Naive thymus-derived CD4-positive, alpha-beta T cell (primary cell): ENCODE data around the gene IL21R. TPM values are rescaled to one million over a fixed set of nuclear protein-coding genes. Genes with fewer than 3 reads are reported as not detected.
A peak's percentile ranks its signal among the peaks of the same experiment; 100 is the strongest.

Experiments used
- ATAC-seq: fragments of 150-1000 bp; cut with Tn5 transposase; 2 replicates; pipeline ENCODE4 v1.10.0; 2021; ENCODE audit warnings: mild to moderate bottlenecking, moderate library complexity
- CTCF ChIA-PET: fragments of 350-600 bp; sonication (Branson Sonifier 250); formaldehyde crosslinking; loops from one replicate; lab custom pipeline; 2021; ENCODE audit warnings: antibody characterized with exemption; lab: Charles Lee
- POLR2A ChIA-PET: fragments of 350-600 bp; sonication (Branson Sonifier 250); formaldehyde crosslinking; loops from one replicate; lab custom pipeline; 2021; ENCODE audit warnings: antibody characterized with exemption, inconsistent platforms; lab: Charles Lee
- DNase-seq, 9 donors: peaks; one replicate each; pipeline versions ENCODE4 v3.0.0 to v3.0.0-alpha.2; 2020 to 2022; ENCODE audit warnings: mixed read lengths in 1 of 9
- H3K27ac ChIP-seq: one replicate; pipeline ENCODE4 v1.7.0; 2013; ENCODE audit warnings: mild to moderate bottlenecking, low read depth, low read length, moderate library complexity
- H3K27me3 ChIP-seq, 2 donors: one replicate each; pipeline ENCODE4 v1.7.0; 2013; ENCODE audit warnings: low read length in 2 of 2, mild to moderate bottlenecking in 2 of 2, moderate library complexity in 2 of 2; ENCODE audit not compliant: control insufficient read depth in 2 of 2, insufficient read depth in 2 of 2
- H3K36me3 ChIP-seq, 3 experiments: 1 replicate in 2 of 3; 2 replicates in 1 of 3; pipeline ENCODE4 v1.7.0; 2013; ENCODE audit warnings: low read length in 3 of 3, mild to moderate bottlenecking in 3 of 3, moderate library complexity in 1 of 3; ENCODE audit not compliant: insufficient read depth in 3 of 3, control insufficient read depth in 2 of 3
- H3K4me1 ChIP-seq, 2 donors: one replicate each; pipeline ENCODE4 v1.7.0; 2013; ENCODE audit warnings: low read length in 2 of 2, mild to moderate bottlenecking in 2 of 2, moderate library complexity in 1 of 2; ENCODE audit not compliant: control insufficient read depth in 2 of 2, insufficient read depth in 2 of 2
- H3K4me3 ChIP-seq: 2 replicates; pipeline ENCODE4 v1.7.0; 2013; ENCODE audit warnings: mild to moderate bottlenecking, low read length
- H3K9me3 ChIP-seq, 3 experiments: 1 replicate in 2 of 3; 2 replicates in 1 of 3; pipeline ENCODE4 v1.7.0; 2013; ENCODE audit warnings: low read length in 3 of 3; ENCODE audit not compliant: control insufficient read depth in 2 of 3
- H3K27ac Mint-ChIP-seq, 9 donors: one replicate each; pipeline ENCODE4 v1.8.0; 2020 to 2022; ENCODE audit warnings: mixed read lengths in 9 of 9, mild to moderate bottlenecking in 8 of 9, moderate library complexity in 5 of 9, inconsistent platforms in 2 of 9
- H3K27me3 Mint-ChIP-seq, 5 donors: one replicate each; pipeline ENCODE4 v1.8.0; 2021 to 2022; ENCODE audit warnings: mixed read lengths in 5 of 5, mild to moderate bottlenecking in 1 of 5
- H3K36me3 Mint-ChIP-seq, 5 donors: one replicate each; pipeline ENCODE4 v1.8.0; 2020 to 2022; ENCODE audit warnings: mixed read lengths in 5 of 5, mild to moderate bottlenecking in 3 of 5, inconsistent platforms in 1 of 5
- H3K4me1 Mint-ChIP-seq, 7 donors: one replicate each; pipeline ENCODE4 v1.8.0; 2020 to 2022; ENCODE audit warnings: mixed read lengths in 7 of 7, mild to moderate bottlenecking in 3 of 7, inconsistent platforms in 1 of 7
- H3K4me3 Mint-ChIP-seq, 10 donors: one replicate each; pipeline ENCODE4 v1.8.0; 2020 to 2022; ENCODE audit warnings: mild to moderate bottlenecking in 10 of 10, mixed read lengths in 10 of 10, moderate library complexity in 6 of 10, inconsistent platforms in 2 of 10
- H3K9me3 Mint-ChIP-seq, 11 donors: one replicate each; pipeline ENCODE4 v1.8.0; 2020 to 2022; ENCODE audit warnings: mixed read lengths in 11 of 11, mild to moderate bottlenecking in 4 of 11, inconsistent platforms in 1 of 11, moderate library complexity in 1 of 11
- intact Hi-C, 2 donors: fragments of 100-400 bp; cut with micrococcal nuclease; formaldehyde crosslinking; loops; one replicate each; pipeline ENCODE4 v1.15.1; 2023
- polyA plus RNA-seq, 2 donors: library from polyadenylated mRNA; unstranded; fragments of 300-500 nt; fragmentation: Illumina TruSeq; gene quantifications; one replicate each; pipeline ENCODE4 v1.2.3, GENCODE V29; 2021
- total RNA-seq, 6 experiments: library from RNA in 5 of 6; stranded (reverse) in 5 of 6; gene quantifications; 1 replicate in 5 of 6; 2 replicates in 1 of 6; pipeline ENCODE4 v1.2.3 and lab custom pipeline; 2021 to 2026

The IL21R gene
- total and polyA plus RNA-seq, 7 experiments from 2014 or later = 24.6 to 52.1 (median 37.1) TPM

DNA sequence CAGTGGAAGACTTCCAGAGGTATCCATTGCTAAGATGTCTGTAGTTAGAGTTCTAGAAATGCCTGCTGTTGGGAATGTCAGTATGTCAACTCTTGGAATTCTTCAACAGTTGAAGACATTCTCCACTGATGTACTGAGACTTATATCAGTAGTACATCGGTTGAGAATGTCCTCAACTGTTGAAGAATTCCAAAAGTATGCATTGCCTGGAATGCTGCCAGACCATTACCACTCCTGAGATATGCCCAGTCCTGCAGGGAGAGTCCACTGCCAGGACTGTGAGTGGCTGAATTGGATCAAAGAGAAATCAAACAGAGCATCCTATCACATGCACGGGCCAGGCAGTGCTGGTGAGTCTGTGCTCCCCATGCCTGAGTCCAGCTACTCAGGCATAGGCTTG lies 42.0 kb downstream of the IL21R start:
- CTCF ChIA-PET = interaction anchor here (0.6 kb wide), 1 partner anchor 210 kb away, joined by 4 read pairs; no protein-coding TSS in a partner anchor
- peaks cover 0 to 13% (median 0%) of the 10 kb centered on the region in 3 experiments for H3K9me3 ChIP-seq
- DNase-seq (no peak), ATAC-seq (no peak)
- POLR2A ChIA-PET = interaction anchor here (0.6 to 4.2 kb wide), 3 partner anchors 40 to 189 kb away, joined by 3 to 22 read pairs (median 3); no protein-coding TSS in a partner anchor
- peaks cover 31 to 36% of the 10 kb centered on the region in 2 donors for H3K4me1 ChIP-seq
- H3K27me3 Mint-ChIP-seq = no peaks in the 10 kb centered on the region
- H3K4me1 Mint-ChIP-seq = peaks cover 31 to 50% (median 39%) of the 10 kb centered on the region in 7 donors
- peak overlapping the region in 4 of 9 donors; percentile 28 to 76 (median 52) for H3K27ac Mint-ChIP-seq
- peaks cover 35 to 76% (median 71%) of the 10 kb centered on the region in 5 donors for H3K36me3 Mint-ChIP-seq
- H3K36me3 ChIP-seq = peaks cover 18 to 88% (median 34%) of the 10 kb centered on the region in 3 experiments
- H3K9me3 Mint-ChIP-seq = peaks cover 0 to 22% (median 0%) of the 10 kb centered on the region in 11 donors
- H3K4me3 Mint-ChIP-seq = no peak overlapping the region
- H3K27ac ChIP-seq = no peak overlapping the region
- intact Hi-C loops = no loop called here
- H3K27me3 ChIP-seq = no peaks in the 10 kb centered on the region
- no peak overlapping the region for H3K4me3 ChIP-seq

GRCh38 chr16:27444470-27444869 lies 42.5 kb downstream of the IL21R start:
- H3K36me3 ChIP-seq = peaks cover 14 to 88% (median 29%) of the 10 kb centered on the region in 3 experiments
- peak overlapping the region; percentile 31 for H3K27ac ChIP-seq
- peaks cover 33 to 50% (median 39%) of the 10 kb centered on the region in 7 donors for H3K4me1 Mint-ChIP-seq
- no peak overlapping the region for H3K4me3 Mint-ChIP-seq
- peaks cover 0 to 13% (median 0%) of the 10 kb centered on the region in 3 experiments for H3K9me3 ChIP-seq
- CTCF ChIA-PET = no interaction called here
- H3K27ac Mint-ChIP-seq = peak overlapping the region in 4 of 9 donors; percentile 46 to 92 (median 75)
- ATAC-seq (no peak), DNase-seq (no peak)
- no peaks in the 10 kb centered on the region for H3K27me3 ChIP-seq
- no peaks in the 10 kb centered on the region for H3K27me3 Mint-ChIP-seq
- peaks cover 30 to 75% (median 66%) of the 10 kb centered on the region in 5 donors for H3K36me3 Mint-ChIP-seq
- intact Hi-C loops = no loop called here
- POLR2A ChIA-PET = interaction anchor here (0.6 to 4.2 kb wide), 3 partner anchors 40 to 189 kb away, joined by 3 to 22 read pairs (median 3); no protein-coding TSS in a partner anchor
- peaks cover 35 to 40% of the 10 kb centered on the region in 2 donors for H3K4me1 ChIP-seq
- peaks cover 0 to 22% (median 0%) of the 10 kb centered on the region in 11 donors for H3K9me3 Mint-ChIP-seq
- no peak overlapping the region for H3K4me3 ChIP-seq

DNA sequence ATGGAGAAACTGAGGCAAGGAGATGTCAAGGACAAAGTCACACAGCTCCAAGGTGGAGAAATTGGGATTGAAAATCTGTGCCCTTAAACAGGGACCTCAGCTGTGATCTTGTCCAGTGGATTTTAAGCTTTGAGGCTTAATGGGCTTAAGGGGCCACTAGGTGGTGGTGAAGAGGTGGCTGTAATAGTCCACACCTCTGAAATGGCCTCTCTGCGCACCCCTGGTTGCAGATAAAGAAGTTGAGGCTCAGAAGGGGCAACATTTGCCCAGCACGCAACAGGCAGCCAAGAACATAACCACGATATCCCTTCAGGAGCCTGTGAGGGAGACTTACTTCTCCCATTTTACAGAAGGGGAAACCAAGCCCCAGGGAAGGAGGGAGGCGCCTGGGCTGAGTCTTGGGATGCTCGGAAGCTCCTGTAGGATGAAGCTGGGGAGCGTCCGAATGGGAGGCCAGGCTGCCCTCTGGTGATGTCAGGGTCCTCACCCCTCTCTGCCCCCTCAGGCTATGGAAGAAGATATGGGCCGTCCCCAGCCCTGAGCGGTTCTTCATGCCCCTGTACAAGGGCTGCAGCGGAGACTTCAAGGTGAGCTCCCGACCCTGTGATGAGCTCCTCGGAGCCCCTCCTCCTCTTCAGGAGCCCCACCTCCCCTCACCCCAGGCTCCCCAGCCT lies 43.7 kb downstream of the IL21R start:
- no peaks in the 10 kb centered on the region for H3K27me3 ChIP-seq
- H3K27ac ChIP-seq = peak overlapping the region; percentile 31
- DNase-seq = no peak
- Mint-ChIP-seq H3K27ac (peak overlapping the region; percentile 18 to 98 (median 94)), H3K4me1 (peaks cover 42 to 59% (median 47%) of the 10 kb centered on the region in 7 donors), H3K36me3 (peaks cover 28 to 80% (median 69%) of the 10 kb centered on the region in 5 donors), H3K9me3 (peaks cover 0 to 22% (median 0%) of the 10 kb centered on the region in 11 donors), H3K27me3 (no peaks in the 10 kb centered on the region), H3K4me3 (peak overlapping the region in 8 of 10 donors; percentile 34 to 80 (median 60))
- POLR2A ChIA-PET = interaction anchor here (0.6 to 4.2 kb wide), 8 partner anchors 32 to 266 kb away, joined by 3 to 22 read pairs (median 4); no protein-coding TSS in a partner anchor
- peaks cover 0 to 13% (median 0%) of the 10 kb centered on the region in 3 experiments for H3K9me3 ChIP-seq
- CTCF ChIA-PET = interaction anchor here (0.7 to 2.0 kb wide), 3 partner anchors 45 to 220 kb away, joined by 3 to 5 read pairs (median 4); no protein-coding TSS in a partner anchor
- ATAC-seq = no peak
- H3K36me3 ChIP-seq = peaks cover 14 to 80% (median 25%) of the 10 kb centered on the region in 3 experiments
- peaks cover 47 to 50% of the 10 kb centered on the region in 2 donors for H3K4me1 ChIP-seq
- H3K4me3 ChIP-seq = no peak overlapping the region
- intact Hi-C loops = loop anchor here in 1 of 2 donors (1.0 to 2.0 kb wide), 5 partner anchors 18 to 210 kb away; partner anchors contain the start of gene IL21R

- peak overlapping the region; percentile 57 to 81 (median 70) for H3K4me3 Mint-ChIP-seq
- intact Hi-C loops = loop anchor here in 1 of 2 donors (1.0 to 2.0 kb wide), 5 partner anchors 17 to 211 kb away; partner anchors contain the start of gene IL21R
Observed at GRCh38 chr16:27446721-27447120, 44.7 kb downstream of the IL21R start.

GRCh38 chr16:27447301-27447700 lies 45.3 kb downstream of the IL21R start:
- Histone ChIP-seq H3K27me3 (no peaks in the 10 kb centered on the region), H3K36me3 (peaks cover 14 to 67% (median 25%) of the 10 kb centered on the region in 3 experiments), H3K4me1 (peaks cover 48 to 66% of the 10 kb centered on the region in 2 donors), H3K27ac (peak overlapping the region; percentile 59), H3K9me3 (peaks cover 0 to 13% (median 0%) of the 10 kb centered on the region in 3 experiments), H3K4me3 (no peak overlapping the region)
- H3K9me3 Mint-ChIP-seq = peaks cover 0 to 22% (median 0%) of the 10 kb centered on the region in 11 donors
- intact Hi-C loops = loop anchor here in 1 of 2 donors (2.0 kb wide), 1 partner anchor 72 kb away; no protein-coding TSS in a partner anchor
- H3K36me3 Mint-ChIP-seq = peaks cover 24 to 83% (median 60%) of the 10 kb centered on the region in 5 donors
- peak overlapping the region in 9 of 10 donors; percentile 57 to 80 (median 68) for H3K4me3 Mint-ChIP-seq
- ChIA-PET POLR2A (interaction anchor here (0.7 to 4.2 kb wide), 15 partner anchors 12 to 277 kb away, joined by 3 to 22 read pairs (median 4); partner anchors contain the start of gene IL21R), CTCF (interaction anchor here (0.5 to 2.0 kb wide), 7 partner anchors 9 to 278 kb away, joined by 3 to 5 read pairs (median 4); no protein-coding TSS in a partner anchor)
- peak overlapping the region; percentile 81 to 98 (median 94) for H3K27ac Mint-ChIP-seq
- H3K27me3 Mint-ChIP-seq = no peaks in the 10 kb centered on the region
- H3K4me1 Mint-ChIP-seq = peaks cover 51 to 76% (median 56%) of the 10 kb centered on the region in 7 donors
- ATAC-seq (no peak), DNase-seq (no peak)

More at GRCh38 chr16:27446721-27447120, 44.7 kb downstream of the IL21R start:
- no peak overlapping the region for H3K4me3 ChIP-seq
- CTCF ChIA-PET = interaction anchor here (0.5 to 2.0 kb wide), 7 partner anchors 10 to 277 kb away, joined by 3 to 5 read pairs (median 4); no protein-coding TSS in a partner anchor
- peaks cover 24 to 82% (median 64%) of the 10 kb centered on the region in 5 donors for H3K36me3 Mint-ChIP-seq
- POLR2A ChIA-PET = interaction anchor here (0.6 to 4.2 kb wide), 19 partner anchors 11 to 277 kb away, joined by 3 to 22 read pairs (median 4); partner anchors contain the start of gene IL21R
- ATAC-seq = peak; percentile 92
- H3K4me1 ChIP-seq = peaks cover 48 to 60% of the 10 kb centered on the region in 2 donors
- H3K4me1 Mint-ChIP-seq = peaks cover 48 to 70% (median 50%) of the 10 kb centered on the region in 7 donors
- peaks cover 0 to 22% (median 0%) of the 10 kb centered on the region in 11 donors for H3K9me3 Mint-ChIP-seq
- peaks cover 0 to 13% (median 0%) of the 10 kb centered on the region in 3 experiments for H3K9me3 ChIP-seq
- DNase-seq = peak in 8 of 9 donors; percentile 47 to 85 (median 82)
- peak overlapping the region; percentile 59 for H3K27ac ChIP-seq
- H3K27me3 Mint-ChIP-seq = no peaks in the 10 kb centered on the region
- no peaks in the 10 kb centered on the region for H3K27me3 ChIP-seq
- H3K27ac Mint-ChIP-seq = peak overlapping the region; percentile 81 to 98 (median 94)
- H3K36me3 ChIP-seq = peaks cover 14 to 72% (median 25%) of the 10 kb centered on the region in 3 experiments
